GM21360 (cell line): ENCODE results near the gene PALMD.

Experiments
- ATAC-seq: cut with Tn5 transposase; IDR thresholded peaks from one replicate; pipeline ENCODE4 v1.9.1; 2021; ENCODE audit warnings: mild to moderate bottlenecking, moderate library complexity; ENCODE audit not compliant: unreplicated experiment

PALMD gene

DNA sequence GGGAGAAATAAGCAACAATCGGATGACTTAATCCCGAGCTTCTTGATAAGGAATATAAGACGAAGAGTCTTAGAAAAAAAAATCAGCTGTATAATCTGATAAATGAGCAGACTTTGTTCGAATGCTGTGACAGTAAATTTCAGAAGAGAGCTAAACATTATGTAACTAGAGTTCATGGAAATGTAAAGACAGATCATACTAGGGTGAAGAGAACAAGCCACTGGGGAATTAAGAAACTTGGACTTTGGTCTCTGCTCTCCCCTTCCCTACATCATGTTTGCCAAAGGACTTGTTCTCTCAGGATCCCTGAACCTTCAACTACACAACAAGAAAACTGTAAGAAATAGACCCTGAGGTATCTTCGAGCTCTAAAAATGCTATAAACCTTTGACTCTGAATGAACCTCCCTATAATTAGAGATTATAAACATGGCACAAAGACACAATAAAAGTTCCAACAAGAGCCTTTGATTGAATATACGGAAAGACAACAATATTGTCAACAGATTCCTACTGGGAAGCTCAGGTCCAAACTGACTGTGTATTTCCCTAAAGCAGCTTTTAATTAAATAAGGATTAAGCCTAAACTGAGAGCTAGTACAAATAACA, 93.0 kb downstream of the PALMD start:
- ATAC-seq = no peak

DNA sequence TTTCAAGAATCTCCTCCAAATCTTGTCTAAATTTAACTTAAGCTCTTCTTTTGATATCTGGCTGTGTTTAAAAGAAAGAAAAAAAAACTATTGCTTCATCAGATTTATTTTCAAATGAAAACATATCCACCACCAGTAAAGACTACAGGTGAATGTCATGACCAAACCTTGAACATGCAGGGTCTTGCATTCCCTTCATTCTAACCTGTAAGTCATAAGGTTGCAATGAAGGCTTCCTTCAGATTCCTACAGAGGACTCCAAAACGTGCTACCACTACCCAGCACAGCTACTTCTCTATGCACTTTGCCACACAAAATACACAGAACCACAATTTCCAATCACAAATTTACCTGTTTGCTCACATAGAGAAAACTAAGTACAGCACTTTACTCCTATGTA, 94.2 kb downstream of the PALMD start:
- no peak for ATAC-seq
